Measurements from ENCODE around the gene PECR.
"Not testable (repeated sequence)": the region's sequence is repeated elsewhere in the genome, so short reads cannot be mapped to it uniquely, and the experiment has no call there.

PECR gene

GRCh38 chr2:216103213-216103612, 21.6 kb upstream of the PECR start:
- no peak for DNase-seq

GRCh38 chr2:216101109-216101508, 19.5 kb upstream of the PECR start:
- no peak for DNase-seq

GRCh38 chr2:216098421-216099334, 17.1 kb upstream of the PECR start:
- DNase-seq: no peak

GRCh38 chr2:216094701-216095100, 13.1 kb upstream of the PECR start:
- DNase-seq: no peak

- DNase-seq: no peak
Measured at GRCh38 chr2:216092646-216093045, 11.0 kb upstream of the PECR start.

- no peak for DNase-seq
Measured at GRCh38 chr2:216090369-216090786, 8.8 kb upstream of the PECR start.

GRCh38 chr2:216086207-216086893, 4.7 kb upstream of the PECR start:
- no peak for DNase-seq

- peak; percentile 14 for DNase-seq
Measured at GRCh38 chr2:216084547-216084946, 2.9 kb upstream of the PECR start.

- no peak for DNase-seq
Measured at GRCh38 chr2:216083464-216084281, 2.1 kb upstream of the PECR start.

GRCh38 chr2:216082805-216083204, 1.2 kb upstream of the PECR start:
- DNase-seq: no peak

GRCh38 chr2:216082117-216082711, 605 bp upstream of the PECR start:
- no peak for DNase-seq

- no peak for DNase-seq
Measured at GRCh38 chr2:216081012-216081411, 597 bp downstream of the PECR start.

- DNase-seq: not testable (repeated sequence)
Measured at GRCh38 chr2:216080048-216080447, 1.6 kb downstream of the PECR start.

GRCh38 chr2:216078776-216079175, 2.8 kb downstream of the PECR start:
- DNase-seq: no peak

GRCh38 chr2:216075510-216076485, 5.8 kb downstream of the PECR start:
- no peak for DNase-seq

- no peak for DNase-seq
Measured at GRCh38 chr2:216074794-216075193, 6.8 kb downstream of the PECR start.

GRCh38 chr2:216074380-216074779, 7.2 kb downstream of the PECR start:
- no peak for DNase-seq

- no peak for DNase-seq
Measured at GRCh38 chr2:216073773-216074172, 7.8 kb downstream of the PECR start.

- no peak for DNase-seq
Measured at GRCh38 chr2:216072473-216072872, 9.1 kb downstream of the PECR start.

GRCh38 chr2:216071111-216071851, 10.3 kb downstream of the PECR start:
- DNase-seq: no peak

GRCh38 chr2:216070195-216070594, 11.4 kb downstream of the PECR start:
- no peak for DNase-seq
